ENCODE results near the gene RNF11. TPM values are rescaled to one million over a fixed set of nuclear protein-coding genes. Genes with fewer than 3 reads are reported as not detected.

Gene RNF11
- total and polyA plus RNA-seq, 4 donors, result 24.1 to 102 (median 48.7) TPM

GRCh38 chr1:51313961-51314777, 78.1 kb downstream of the RNF11 start (continued):
- TF ChIP-seq ZBTB33 (IDR thresholded peaks at IDR 0.05), result no peak

- WGBS, result 80% methylated on average over 3 of the region's 3 CpGs
- Histone ChIP-seq H3K27me3 (ENCODE audit: control insufficient read depth in 4 of 4, insufficient read depth in 4 of 4, low read length in 3 of 4) (no peaks in the 10 kb centered on the region), H3K9ac (ENCODE audit: low read depth in 1 of 2, low read length in 2 of 2) (no peak overlapping the region), H3K4me1 (ENCODE audit: control insufficient read depth in 4 of 4, insufficient read depth in 4 of 4, low read length in 3 of 4) (peaks cover 0 to 11% (median 0%) of the 10 kb centered on the region in 4 donors), H3K9me3 (ENCODE audit: control insufficient read depth in 4 of 4, low read length in 3 of 4) (no peaks in the 10 kb centered on the region), H3K27ac (ENCODE audit: low read depth in 1 of 2, low read length in 2 of 2) (no peak overlapping the region), H3K4me3 (ENCODE audit: low read depth in 1 of 3, low read length in 3 of 3) (no peak overlapping the region), H3K36me3 (ENCODE audit: control insufficient read depth in 4 of 4, insufficient read depth in 3 of 4, low read depth in 1 of 4, low read length in 3 of 4) (no peaks in the 10 kb centered on the region)
- DNase-seq (ENCODE audit: low spot score), result no peak
- TF ChIP-seq CTCF (IDR thresholded peaks at IDR 0.05; ENCODE audit: low read depth, low read length, missing input control) (no peak), MAX (IDR thresholded peaks at IDR 0.05) (no peak), ZBTB33 (IDR thresholded peaks at IDR 0.05) (no peak), NR2F2 (IDR thresholded peaks at IDR 0.05) (no peak), GABPA (IDR thresholded peaks at IDR 0.05 in 1 of 2, conservative IDR thresholded peaks at IDR 0.05 in 1 of 2) (no peak), EGR1 (IDR thresholded peaks at IDR 0.05; ENCODE audit: low read depth in 2 of 2) (no peak), TAF1 (conservative IDR thresholded peaks at IDR 0.05) (no peak), RXRA (IDR thresholded peaks at IDR 0.05) (no peak), REST (IDR thresholded peaks at IDR 0.05) (no peak), HNF4G (IDR thresholded peaks at IDR 0.05) (no peak), SP1 (IDR thresholded peaks at IDR 0.05) (no peak), ATF3 (IDR thresholded peaks at IDR 0.05) (no peak), YY1 (IDR thresholded peaks at IDR 0.05) (no peak), FOXA1 (IDR thresholded peaks at IDR 0.05) (no peak), HNF4A (conservative IDR thresholded peaks at IDR 0.05) (no peak), FOXA2 (IDR thresholded peaks at IDR 0.05) (no peak), RAD21 (IDR thresholded peaks at IDR 0.05) (no peak), JUND (IDR thresholded peaks at IDR 0.05) (no peak)
Observed at GRCh38 chr1:51314974-51315373, 78.9 kb downstream of the RNF11 start.
